HepG2 (cell line): ENCODE results near the gene ZNF22. TPM values are rescaled to one million over a fixed set of nuclear protein-coding genes. Genes with fewer than 3 reads are reported as not detected.

Experiments used
- ADNP ChIP-seq: sonication (generic); formaldehyde crosslinking; IDR thresholded peaks from 2 replicates; pipeline ENCODE4 v1.4.0; 2020; ENCODE audit warnings: missing genetic modification reagents
- DR1 ChIP-seq: sonication (generic); formaldehyde crosslinking; IDR thresholded peaks from 2 replicates; pipeline ENCODE4 v1.8.0; 2021; ENCODE audit warnings: mild to moderate bottlenecking, missing genetic modification reagents, inconsistent platforms
- EP300 ChIP-seq, 3 experiments: sonication (generic) in 1 of 3; formaldehyde crosslinking in 1 of 3; IDR thresholded peaks; 2 replicates each; pipeline versions ENCODE4 v1.5.1 to v1.6.1; 2011 to 2020; ENCODE audit warnings: low read depth in 2 of 3, low read length in 2 of 3, borderline replicate concordance in 1 of 3, improper control_type of control experiment in 1 of 3, mild to moderate bottlenecking in 1 of 3, missing genetic modification reagents in 1 of 3, moderate library complexity in 1 of 3
- HMGXB3 ChIP-seq: sonication (generic); formaldehyde crosslinking; IDR thresholded peaks from 2 replicates; pipeline ENCODE4 v1.4.0; 2020; ENCODE audit warnings: missing genetic modification reagents, borderline replicate concordance
- KAT2B ChIP-seq: fragments of 150-350 bp; IDR thresholded peaks from 2 replicates; pipeline ENCODE4 v1.6.1; 2014; ENCODE audit warnings: low read depth, low read length, borderline replicate concordance
- PBX2 ChIP-seq: IDR thresholded peaks from 2 replicates; pipeline ENCODE4 v1.6.1; 2016; ENCODE audit warnings: control low read depth
- PHF8 ChIP-seq: sonication (generic); formaldehyde crosslinking; IDR thresholded peaks from 2 replicates; pipeline ENCODE4 v1.5.0; 2020; ENCODE audit warnings: missing genetic modification reagents
- PRDM10 ChIP-seq: sonication (generic); formaldehyde crosslinking; IDR thresholded peaks from 2 replicates; pipeline ENCODE4 v1.4.0; 2020; ENCODE audit warnings: low read depth, missing genetic modification reagents
- SKI ChIP-seq: fragments of 450-650 bp; IDR thresholded peaks from one replicate; pipeline ENCODE4 v1.6.1; 2018; ENCODE audit warnings: mild to moderate bottlenecking; ENCODE audit not compliant: partially characterized antibody
- SP140L ChIP-seq: sonication (generic); formaldehyde crosslinking; IDR thresholded peaks from 2 replicates; pipeline ENCODE4 v1.4.0; 2020; ENCODE audit warnings: missing genetic modification reagents, borderline replicate concordance
- TCF12 ChIP-seq, 2 experiments: fragments of 450-650 bp in 1 of 2; sonication (generic) in 1 of 2; formaldehyde crosslinking in 1 of 2; IDR thresholded peaks; 2 replicates each; pipeline versions ENCODE4 v1.6.1 to v1.8.0; 2017 to 2022; ENCODE audit warnings: antibody characterized with exemption in 1 of 2, mild to moderate bottlenecking in 1 of 2, missing genetic modification reagents in 1 of 2, moderate library complexity in 1 of 2
- ZBTB43 ChIP-seq: sonication (generic); formaldehyde crosslinking; conservative IDR thresholded peaks from 2 replicates; pipeline ENCODE4 v1.4.0; 2020; ENCODE audit warnings: missing genetic modification reagents
- ZKSCAN1 ChIP-seq: fragments of 150-350 bp; IDR thresholded peaks from 2 replicates; pipeline ENCODE4 v1.6.1; 2014; ENCODE audit warnings: low read length
- ZNF12 ChIP-seq: sonication (generic); formaldehyde crosslinking; IDR thresholded peaks from 2 replicates; pipeline ENCODE4 v1.5.0; 2020; ENCODE audit warnings: missing genetic modification reagents
- ZNF431 ChIP-seq: sonication (generic); formaldehyde crosslinking; IDR thresholded peaks from 2 replicates; pipeline ENCODE4 v1.9.0; 2022; ENCODE audit warnings: missing genetic modification reagents, low read depth, mild to moderate bottlenecking, borderline replicate concordance
- ZNF580 ChIP-seq: IDR thresholded peaks from 2 replicates; pipeline ENCODE4 v1.6.1; 2016; ENCODE audit warnings: low read depth, borderline replicate concordance
- polyA plus RNA-seq, 8 experiments: library from polyadenylated mRNA; depleted of rRNA in 3 of 8; stranded (reverse) in 7 of 8; unstranded in 1 of 8; fragments of >200 nt; fragmentation: Illumina TruSeq in 4 of 8; extraction: Trizol in 4 of 8; gene quantifications; 2 replicates each; pipeline versions ENCODE4 v1.2.1 to v1.2.3, GENCODE V29; 2011 to 2016; ENCODE audit warnings: low read depth in 4 of 8, missing spikeins in 1 of 8, mixed read lengths in 1 of 8; ENCODE audit not compliant: insufficient read depth in 1 of 8
- total RNA-seq, 5 experiments: library from RNA; depleted of rRNA; stranded (reverse); fragments of >200 nt; fragmentation: Illumina TruSeq; extraction: Trizol; gene quantifications; 2 replicates each; pipeline ENCODE4 v1.2.3, GENCODE V29; 2016; ENCODE audit warnings: low read depth in 1 of 5

ZNF22 gene
- total and polyA plus RNA-seq, 2 of the 13 experiments (the other 11 are each of a cell fraction or from before 2014, with no cell fraction given): 0.40 to 1.3 TPM

GRCh38 chr10:44977287-44978212 is 23.2 kb upstream of the ZNF22 start (continued):
- TF ChIP-seq HMGXB3 (CRISPR knock-in tag) (no peak), EP300 (IDR thresholded peaks at IDR 0.05; ENCODE audit: low read depth in 2 of 2, low read length in 2 of 2) (no peak), EP300 (CRISPR knock-in tag; IDR thresholded peaks at IDR 0.05; ENCODE audit: borderline replicate concordance) (no peak), TCF12 (IDR thresholded peaks at IDR 0.05) (no peak), TCF12 (CRISPR knock-in tag; IDR thresholded peaks at IDR 0.05) (0 out of 2 replicates have a peak, but pooled peaks have one; percentile 58), ADNP (CRISPR knock-in tag) (no peak), DR1 (CRISPR knock-in tag) (no peak), SKI (no peak), PHF8 (peak; percentile 35), SP140L (no peak), ZNF431 (CRISPR knock-in tag) (no peak), PBX2 (CRISPR knock-in tag) (no peak), ZNF12 (CRISPR knock-in tag) (peak; percentile 6; the same call in 1 of the 2 replicates), ZKSCAN1 (no peak), KAT2B (no peak), ZBTB43 (CRISPR knock-in tag) (no peak; the same call in none of the 2 replicates), PRDM10 (CRISPR knock-in tag) (no peak), ZNF580 (CRISPR knock-in tag) (no peak)
